ENCODE results near the gene ASB6. TPM values are rescaled to one million over a fixed set of nuclear protein-coding genes. Genes with fewer than 3 reads are reported as not detected.
A peak's percentile ranks its signal among the peaks of the same experiment; 100 is the strongest.

ASB6 gene
- total RNA-seq, 1 donor, result 21.0 TPM

DNA sequence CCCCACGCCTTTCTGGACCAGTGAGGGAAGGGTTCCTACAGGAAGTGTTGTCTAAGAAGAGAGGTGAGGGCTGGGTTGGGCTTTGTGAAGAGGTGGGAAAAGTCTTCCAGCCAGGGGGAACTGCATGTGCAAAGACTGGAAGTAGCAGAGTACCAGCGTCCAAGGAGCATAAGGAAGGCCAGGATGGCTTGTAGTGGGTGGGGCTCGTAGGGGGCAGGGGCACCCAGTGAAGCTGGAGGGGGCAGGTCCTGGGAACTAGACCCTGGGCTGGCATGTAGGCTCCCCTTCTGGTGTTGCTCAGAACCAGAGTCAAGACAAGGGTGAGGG is 43.9 kb upstream of the ASB6 start:
- no peak overlapping the region for H2AFZ ChIP-seq (ENCODE audit: low read length)
- H3K4me1 ChIP-seq (ENCODE audit: insufficient read depth, low read length), result peaks cover 10% of the 10 kb centered on the region
- TF ChIP-seq, protein P1, sequence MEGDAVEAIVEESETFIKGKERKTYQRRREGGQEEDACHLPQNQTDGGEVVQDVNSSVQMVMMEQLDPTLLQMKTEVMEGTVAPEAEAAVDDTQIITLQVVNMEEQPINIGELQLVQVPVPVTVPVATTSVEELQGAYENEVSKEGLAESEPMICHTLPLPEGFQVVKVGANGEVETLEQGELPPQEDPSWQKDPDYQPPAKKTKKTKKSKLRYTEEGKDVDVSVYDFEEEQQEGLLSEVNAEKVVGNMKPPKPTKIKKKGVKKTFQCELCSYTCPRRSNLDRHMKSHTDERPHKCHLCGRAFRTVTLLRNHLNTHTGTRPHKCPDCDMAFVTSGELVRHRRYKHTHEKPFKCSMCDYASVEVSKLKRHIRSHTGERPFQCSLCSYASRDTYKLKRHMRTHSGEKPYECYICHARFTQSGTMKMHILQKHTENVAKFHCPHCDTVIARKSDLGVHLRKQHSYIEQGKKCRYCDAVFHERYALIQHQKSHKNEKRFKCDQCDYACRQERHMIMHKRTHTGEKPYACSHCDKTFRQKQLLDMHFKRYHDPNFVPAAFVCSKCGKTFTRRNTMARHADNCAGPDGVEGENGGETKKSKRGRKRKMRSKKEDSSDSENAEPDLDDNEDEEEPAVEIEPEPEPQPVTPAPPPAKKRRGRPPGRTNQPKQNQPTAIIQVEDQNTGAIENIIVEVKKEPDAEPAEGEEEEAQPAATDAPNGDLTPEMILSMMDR (IDR thresholded peaks at IDR 0.05; ENCODE audit: extremely low read depth, low read depth, low read length), result no peak
- peaks cover 35% of the 10 kb centered on the region for H4K20me1 ChIP-seq (ENCODE audit: insufficient read depth, low read length)
- H3K4me3 ChIP-seq (ENCODE audit: insufficient read depth, low read length), result no peak overlapping the region
- H3K27me3 ChIP-seq (ENCODE audit: insufficient read depth, low read length), result no peaks in the 10 kb centered on the region
- H3K79me2 ChIP-seq (ENCODE audit: insufficient read depth, low read length), result peaks cover 9% of the 10 kb centered on the region
- no peak overlapping the region for H3K4me2 ChIP-seq (ENCODE audit: insufficient read depth, low read length)
- no peak overlapping the region for H3K27ac ChIP-seq (ENCODE audit: low read depth, low read length)
- DNase-seq (ENCODE audit: insufficient read length, low spot score, missing footprints), result peak; percentile 84
- H3K36me3 ChIP-seq (ENCODE audit: insufficient read depth, low read length), result no peaks in the 10 kb centered on the region
- no peaks in the 10 kb centered on the region for H3K9me3 ChIP-seq (ENCODE audit: low read depth, low read length)

DNA sequence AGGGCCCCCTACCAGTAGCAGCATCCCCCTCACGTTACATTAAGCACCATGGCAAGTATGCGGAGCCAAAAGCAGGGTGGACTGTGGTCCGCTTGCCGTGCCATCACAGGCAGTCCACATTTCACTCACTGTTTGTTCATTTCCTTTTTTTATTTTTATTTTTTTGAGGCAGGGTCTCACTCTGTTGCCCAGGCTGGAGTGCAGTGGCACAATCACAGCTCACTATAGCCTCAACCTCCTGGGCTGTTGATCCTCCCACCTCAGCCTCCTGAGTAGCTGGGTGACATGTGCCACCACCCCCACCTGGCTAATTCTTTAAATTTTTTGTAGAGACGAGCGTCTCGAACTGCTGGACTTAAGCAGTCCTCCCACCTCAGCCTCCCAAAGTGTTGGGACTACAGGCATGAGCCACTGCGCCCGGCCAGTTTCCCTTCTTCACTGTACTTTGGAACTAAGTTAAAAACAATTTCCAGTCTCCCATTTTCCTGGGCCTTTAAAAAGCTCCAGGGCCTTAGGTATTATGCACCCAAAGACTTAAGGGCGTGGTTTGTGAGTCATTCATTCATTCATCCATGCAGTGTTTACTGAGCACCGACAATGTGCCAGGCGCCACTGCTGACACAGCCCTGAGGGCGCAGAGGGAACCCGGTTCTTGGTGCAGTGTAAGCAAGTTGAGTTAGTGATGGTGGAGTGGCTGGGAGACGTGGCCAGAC is 43.4 kb upstream of the ASB6 start:
- H2AFZ ChIP-seq (ENCODE audit: low read length), result no peak overlapping the region
- no peaks in the 10 kb centered on the region for H3K27me3 ChIP-seq (ENCODE audit: insufficient read depth, low read length)
- no peaks in the 10 kb centered on the region for H3K9me3 ChIP-seq (ENCODE audit: low read depth, low read length)
- H3K79me2 ChIP-seq (ENCODE audit: insufficient read depth, low read length), result peaks cover 9% of the 10 kb centered on the region
- DNase-seq (ENCODE audit: insufficient read length, low spot score, missing footprints), result peak; percentile 93
- peaks cover 37% of the 10 kb centered on the region for H4K20me1 ChIP-seq (ENCODE audit: insufficient read depth, low read length)
- no peak overlapping the region for H3K4me3 ChIP-seq (ENCODE audit: insufficient read depth, low read length)
- H3K36me3 ChIP-seq (ENCODE audit: insufficient read depth, low read length), result no peaks in the 10 kb centered on the region
- peaks cover 10% of the 10 kb centered on the region for H3K4me1 ChIP-seq (ENCODE audit: insufficient read depth, low read length)
- TF ChIP-seq, protein P1 (IDR thresholded peaks at IDR 0.05; ENCODE audit: extremely low read depth, low read depth, low read length), result no peak
- no peak overlapping the region for H3K27ac ChIP-seq (ENCODE audit: low read depth, low read length)
- H3K4me2 ChIP-seq (ENCODE audit: insufficient read depth, low read length), result no peak overlapping the region

DNA sequence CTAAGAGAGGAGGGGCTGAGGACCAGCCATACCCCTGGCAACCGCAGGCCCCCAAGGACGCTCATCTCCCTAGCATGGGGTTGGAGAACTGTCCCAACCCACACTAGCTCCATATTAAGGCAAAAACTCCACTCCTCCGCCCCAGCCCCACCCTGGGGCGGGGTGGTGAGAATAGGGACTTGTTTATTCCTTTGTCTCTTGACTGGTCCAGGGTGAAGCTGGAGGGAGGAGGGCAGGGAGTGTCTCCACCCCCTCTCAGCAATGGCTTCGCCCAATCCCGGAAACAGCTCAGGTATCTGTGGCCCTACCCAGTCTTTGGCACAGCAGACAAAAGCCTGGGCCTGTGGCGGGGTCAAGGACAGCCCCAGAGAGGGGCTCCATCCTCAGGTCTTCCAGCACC is 40.4 kb upstream of the ASB6 start:
- Histone ChIP-seq H3K4me3 (ENCODE audit: insufficient read depth, low read length) (no peak overlapping the region), H3K27me3 (ENCODE audit: insufficient read depth, low read length) (no peaks in the 10 kb centered on the region), H3K36me3 (ENCODE audit: insufficient read depth, low read length) (no peaks in the 10 kb centered on the region), H2AFZ (ENCODE audit: low read length) (no peak overlapping the region), H4K20me1 (ENCODE audit: insufficient read depth, low read length) (peaks cover 47% of the 10 kb centered on the region), H3K4me2 (ENCODE audit: insufficient read depth, low read length) (no peak overlapping the region), H3K4me1 (ENCODE audit: insufficient read depth, low read length) (peaks cover 10% of the 10 kb centered on the region), H3K79me2 (ENCODE audit: insufficient read depth, low read length) (peaks cover 17% of the 10 kb centered on the region), H3K9me3 (ENCODE audit: low read depth, low read length) (no peaks in the 10 kb centered on the region), H3K27ac (ENCODE audit: low read depth, low read length) (no peak overlapping the region)
- peak; percentile 60 for DNase-seq (ENCODE audit: insufficient read length, low spot score, missing footprints)
- TF ChIP-seq, protein P1 (IDR thresholded peaks at IDR 0.05; ENCODE audit: extremely low read depth, low read depth, low read length), result no peak

DNA sequence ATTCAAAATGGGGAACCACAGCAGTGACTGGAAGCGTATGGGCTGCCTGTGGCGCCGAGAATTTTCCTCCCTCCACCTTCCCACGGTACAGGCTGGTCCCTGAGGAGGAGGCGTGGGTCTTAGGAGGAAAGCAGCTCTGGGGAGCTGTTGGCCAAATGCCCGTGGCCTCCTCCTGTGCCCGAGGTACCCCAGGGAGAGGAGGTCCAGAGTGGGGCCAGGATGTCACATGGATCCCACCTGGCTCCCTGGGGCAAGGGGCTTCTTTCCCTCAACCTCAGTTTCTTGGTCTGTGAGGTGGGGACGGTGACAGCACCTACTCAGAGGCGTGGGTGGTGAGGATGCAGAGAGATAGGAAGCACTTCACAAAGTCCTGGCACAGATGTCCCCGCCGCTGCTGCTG is 40.0 kb upstream of the ASB6 start:
- Histone ChIP-seq H2AFZ (ENCODE audit: low read length) (no peak overlapping the region), H3K79me2 (ENCODE audit: insufficient read depth, low read length) (peaks cover 19% of the 10 kb centered on the region), H3K36me3 (ENCODE audit: insufficient read depth, low read length) (no peaks in the 10 kb centered on the region), H3K27ac (ENCODE audit: low read depth, low read length) (no peak overlapping the region), H3K27me3 (ENCODE audit: insufficient read depth, low read length) (no peaks in the 10 kb centered on the region), H3K4me3 (ENCODE audit: insufficient read depth, low read length) (no peak overlapping the region), H3K9me3 (ENCODE audit: low read depth, low read length) (no peaks in the 10 kb centered on the region), H3K4me1 (ENCODE audit: insufficient read depth, low read length) (peaks cover 10% of the 10 kb centered on the region), H3K4me2 (ENCODE audit: insufficient read depth, low read length) (no peak overlapping the region), H4K20me1 (ENCODE audit: insufficient read depth, low read length) (peaks cover 46% of the 10 kb centered on the region)
- DNase-seq (ENCODE audit: insufficient read length, low spot score, missing footprints), result peak; percentile 8
- TF ChIP-seq, protein P1 (IDR thresholded peaks at IDR 0.05; ENCODE audit: extremely low read depth, low read depth, low read length), result no peak

Data from osteoblast (primary cell).